AG09319 (cell line): ENCODE results near the gene DCAF15.

Experiments
- DNase-seq: peaks from one replicate; pipeline ENCODE4 v3.0.0-alpha.2; 2010; ENCODE audit warnings: low read depth; ENCODE audit errors: extremely low read depth
- TF ChIP-seq, protein P1 (sequence below): IDR thresholded peaks from 2 replicates; pipeline ENCODE4 v1.5.1; 2011; ENCODE audit warnings: low read depth, mild to moderate bottlenecking, inconsistent platforms, low read length, moderate library complexity

Gene DCAF15

DNA sequence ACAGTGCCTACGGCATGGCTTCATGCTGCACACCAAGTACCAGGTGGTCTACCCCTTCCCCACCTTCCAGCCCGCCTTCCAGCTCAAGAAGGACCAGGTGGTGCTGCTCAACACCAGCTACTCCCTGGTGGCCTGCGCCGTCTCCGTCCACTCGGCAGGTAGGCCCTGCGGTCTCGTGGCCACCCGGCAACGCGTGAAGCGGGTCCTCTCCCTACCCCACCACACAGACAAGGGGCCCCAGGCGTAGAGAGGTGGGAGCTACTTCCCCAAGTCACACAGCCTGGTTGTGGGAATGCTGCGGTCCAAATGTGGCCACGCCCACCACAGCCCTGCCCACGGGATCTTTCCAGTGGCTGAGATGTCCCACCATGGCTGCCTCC, 4.0 kb downstream of the DCAF15 start:
- TF ChIP-seq, protein P1, sequence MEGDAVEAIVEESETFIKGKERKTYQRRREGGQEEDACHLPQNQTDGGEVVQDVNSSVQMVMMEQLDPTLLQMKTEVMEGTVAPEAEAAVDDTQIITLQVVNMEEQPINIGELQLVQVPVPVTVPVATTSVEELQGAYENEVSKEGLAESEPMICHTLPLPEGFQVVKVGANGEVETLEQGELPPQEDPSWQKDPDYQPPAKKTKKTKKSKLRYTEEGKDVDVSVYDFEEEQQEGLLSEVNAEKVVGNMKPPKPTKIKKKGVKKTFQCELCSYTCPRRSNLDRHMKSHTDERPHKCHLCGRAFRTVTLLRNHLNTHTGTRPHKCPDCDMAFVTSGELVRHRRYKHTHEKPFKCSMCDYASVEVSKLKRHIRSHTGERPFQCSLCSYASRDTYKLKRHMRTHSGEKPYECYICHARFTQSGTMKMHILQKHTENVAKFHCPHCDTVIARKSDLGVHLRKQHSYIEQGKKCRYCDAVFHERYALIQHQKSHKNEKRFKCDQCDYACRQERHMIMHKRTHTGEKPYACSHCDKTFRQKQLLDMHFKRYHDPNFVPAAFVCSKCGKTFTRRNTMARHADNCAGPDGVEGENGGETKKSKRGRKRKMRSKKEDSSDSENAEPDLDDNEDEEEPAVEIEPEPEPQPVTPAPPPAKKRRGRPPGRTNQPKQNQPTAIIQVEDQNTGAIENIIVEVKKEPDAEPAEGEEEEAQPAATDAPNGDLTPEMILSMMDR = no peak
- DNase-seq = no peak

DNA sequence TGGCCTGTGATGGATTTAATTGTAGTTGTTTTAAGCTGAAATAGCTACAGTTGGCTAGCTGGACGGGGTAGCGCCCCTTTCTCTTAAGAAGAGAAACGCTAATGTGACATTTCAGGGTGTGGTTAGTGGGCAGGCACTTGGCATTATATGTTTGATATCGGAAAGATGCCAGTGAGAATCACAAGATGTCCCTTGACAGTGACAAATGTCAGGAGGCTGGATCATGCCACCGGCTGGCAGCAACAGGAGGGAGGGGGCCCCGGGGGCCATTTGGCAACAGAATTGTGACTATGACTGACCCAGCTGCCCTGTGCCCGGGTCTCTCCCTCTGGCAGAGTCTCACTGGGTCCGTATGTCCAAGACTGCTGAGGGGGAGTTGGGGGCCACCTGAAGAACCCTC, 4.7 kb downstream of the DCAF15 start:
- TF ChIP-seq, protein P1 = no peak
- no peak for DNase-seq

DNA sequence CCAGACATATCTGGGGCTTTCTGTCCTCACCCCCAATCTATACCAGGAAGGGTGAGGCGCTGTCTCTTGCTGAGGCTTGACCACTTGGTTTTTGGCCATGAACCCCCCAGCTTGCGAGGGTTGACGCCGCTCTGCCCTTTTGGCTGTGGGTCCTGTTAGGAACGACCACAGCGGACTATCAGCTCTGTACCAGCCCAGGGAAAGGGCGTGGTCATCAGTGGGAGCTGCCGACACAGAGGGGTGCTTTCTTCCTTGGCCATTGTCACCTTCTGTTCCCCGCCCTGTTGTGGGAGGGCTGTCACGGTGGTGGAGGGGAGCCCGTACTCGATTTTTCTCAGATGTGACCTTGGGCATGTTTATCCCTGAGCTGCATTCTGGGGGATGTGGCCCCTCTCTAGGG, 5.7 kb downstream of the DCAF15 start:
- TF ChIP-seq, protein P1 = no peak
- no peak for DNase-seq

DNA sequence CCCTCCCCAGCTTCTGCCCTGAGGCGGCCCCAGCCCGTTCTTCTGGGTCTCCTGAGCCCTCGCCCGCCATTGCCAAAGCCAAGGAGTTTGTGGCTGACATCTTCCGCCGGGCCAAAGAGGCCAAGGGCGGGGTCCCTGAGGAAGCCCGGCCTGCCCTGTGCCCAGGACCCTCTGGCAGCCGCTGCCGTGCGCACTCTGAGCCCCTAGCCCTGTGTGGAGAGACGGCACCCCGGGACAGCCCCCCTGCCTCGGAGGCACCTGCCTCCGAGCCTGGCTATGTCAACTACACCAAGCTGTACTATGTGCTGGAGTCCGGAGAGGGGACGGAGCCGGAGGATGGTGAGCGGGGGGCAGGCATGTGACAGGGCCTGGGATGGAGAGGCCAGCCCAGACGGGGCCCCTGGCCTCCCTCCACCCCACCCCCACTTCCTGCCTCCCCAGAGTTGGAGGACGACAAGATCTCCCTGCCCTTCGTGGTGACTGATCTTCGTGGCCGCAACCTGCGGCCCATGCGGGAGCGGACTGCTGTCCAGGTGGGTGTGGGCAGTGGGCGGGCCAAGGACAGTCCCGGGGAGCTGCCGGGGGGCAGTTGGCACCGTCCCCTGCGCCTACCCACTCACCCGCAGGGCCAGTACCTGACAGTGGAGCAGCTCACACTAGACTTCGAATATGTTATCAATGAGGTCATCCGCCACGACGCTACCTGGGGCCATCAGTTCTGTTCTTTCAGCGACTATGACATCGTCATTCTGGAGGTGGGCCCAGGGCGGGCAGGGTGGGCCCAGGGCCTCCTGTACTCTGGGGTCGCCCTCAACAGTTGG, 7.0 kb downstream of the DCAF15 start:
- DNase-seq = no peak
- TF ChIP-seq, protein P1 = no peak

DNA sequence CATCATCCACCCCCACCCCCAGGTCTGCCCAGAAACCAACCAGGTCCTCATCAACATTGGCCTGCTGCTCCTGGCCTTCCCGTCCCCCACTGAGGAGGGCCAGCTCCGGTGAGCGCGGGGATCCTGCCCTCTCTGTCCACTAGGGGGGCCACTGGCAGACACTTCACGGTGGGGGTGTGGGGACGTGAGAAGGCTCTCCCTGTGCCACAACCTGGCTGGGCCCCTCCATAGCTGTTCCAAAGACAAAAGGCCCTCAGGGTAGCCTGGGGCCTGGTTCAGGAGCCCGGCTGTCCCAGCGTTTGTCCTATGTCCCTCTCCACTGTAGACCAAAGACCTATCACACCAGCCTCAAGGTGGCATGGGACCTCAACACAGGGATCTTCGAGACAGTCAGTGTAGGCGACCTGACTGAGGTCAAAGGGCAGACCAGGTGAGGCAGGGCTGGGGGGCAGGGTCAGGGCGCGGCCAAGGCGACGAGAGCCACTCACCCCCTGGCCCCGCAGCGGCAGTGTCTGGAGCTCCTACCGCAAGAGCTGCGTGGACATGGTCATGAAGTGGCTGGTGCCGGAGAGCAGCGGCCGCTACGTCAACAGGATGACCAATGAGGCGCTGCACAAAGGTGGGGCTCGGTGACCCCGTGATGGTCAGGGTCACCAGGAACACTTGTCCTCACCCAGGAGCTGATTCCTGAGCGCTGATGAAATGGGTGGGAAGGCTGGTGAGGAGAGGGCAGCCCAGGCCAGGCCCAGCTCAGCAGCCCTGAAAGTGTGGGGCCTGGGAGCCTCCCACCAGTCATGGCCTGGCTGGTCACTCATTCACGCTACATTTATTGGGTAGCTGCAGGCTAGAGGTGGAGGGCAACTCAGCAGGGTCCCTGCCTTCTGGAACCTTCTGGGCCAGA, 7.9 kb downstream of the DCAF15 start:
- TF ChIP-seq, protein P1 = peak; percentile 16
- DNase-seq = no peak

DNA sequence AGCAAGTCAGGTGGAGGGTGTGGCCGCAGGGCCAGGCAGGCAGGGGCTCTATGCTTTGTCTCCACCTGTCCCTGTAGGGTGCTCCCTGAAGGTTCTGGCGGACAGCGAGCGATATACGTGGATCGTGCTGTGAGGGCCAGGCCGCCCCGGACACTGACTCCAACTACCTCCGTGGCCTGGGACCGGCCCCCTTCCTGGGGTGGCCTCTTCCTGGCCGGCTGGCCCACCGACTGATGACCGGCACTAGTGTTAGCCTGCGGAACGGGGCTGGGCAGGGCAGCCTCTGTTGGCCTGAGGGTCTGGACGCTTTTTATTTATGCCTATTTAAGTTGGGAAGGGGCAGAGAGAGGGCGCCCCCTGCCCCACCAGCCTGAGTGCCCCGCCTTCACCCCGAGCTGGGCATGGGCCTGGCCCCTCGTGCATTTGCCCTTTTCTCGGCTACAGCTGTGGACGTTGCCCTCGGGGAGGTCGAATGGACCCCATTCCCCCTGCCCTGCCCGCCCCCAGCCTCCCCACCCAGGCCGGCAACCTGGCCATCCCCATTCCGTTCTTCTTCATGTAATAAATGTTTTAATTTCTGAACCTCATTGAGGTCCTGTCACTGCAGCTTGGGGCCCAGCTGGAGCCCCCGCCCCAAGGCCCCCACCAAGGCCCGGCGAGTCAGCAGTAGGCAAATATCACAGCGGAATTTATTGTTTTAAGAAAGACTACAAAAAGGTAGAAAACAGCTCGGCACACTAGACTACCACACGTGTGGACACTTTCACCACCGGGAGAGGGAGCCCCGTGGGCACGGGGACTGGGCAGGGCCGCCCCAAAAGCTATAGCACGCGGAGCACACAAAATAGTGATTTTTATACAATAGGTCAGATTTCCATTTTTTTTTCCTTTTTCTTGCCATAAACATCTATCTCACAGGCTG, 8.8 kb downstream of the DCAF15 start:
- TF ChIP-seq, protein P1 = no peak
- no peak for DNase-seq
